Midbrain (tissue), 1 donor: ENCODE data around the gene BSPRY.
"Not testable (repeated sequence)": the region's sequence is repeated elsewhere in the genome, so short reads cannot be mapped to it uniquely, and the experiment has no call there.

Experiments
- DNase-seq: peaks from one replicate; lab custom pipeline; 2025; lab: John Stamatoyannopoulos, UW

BSPRY gene

DNA sequence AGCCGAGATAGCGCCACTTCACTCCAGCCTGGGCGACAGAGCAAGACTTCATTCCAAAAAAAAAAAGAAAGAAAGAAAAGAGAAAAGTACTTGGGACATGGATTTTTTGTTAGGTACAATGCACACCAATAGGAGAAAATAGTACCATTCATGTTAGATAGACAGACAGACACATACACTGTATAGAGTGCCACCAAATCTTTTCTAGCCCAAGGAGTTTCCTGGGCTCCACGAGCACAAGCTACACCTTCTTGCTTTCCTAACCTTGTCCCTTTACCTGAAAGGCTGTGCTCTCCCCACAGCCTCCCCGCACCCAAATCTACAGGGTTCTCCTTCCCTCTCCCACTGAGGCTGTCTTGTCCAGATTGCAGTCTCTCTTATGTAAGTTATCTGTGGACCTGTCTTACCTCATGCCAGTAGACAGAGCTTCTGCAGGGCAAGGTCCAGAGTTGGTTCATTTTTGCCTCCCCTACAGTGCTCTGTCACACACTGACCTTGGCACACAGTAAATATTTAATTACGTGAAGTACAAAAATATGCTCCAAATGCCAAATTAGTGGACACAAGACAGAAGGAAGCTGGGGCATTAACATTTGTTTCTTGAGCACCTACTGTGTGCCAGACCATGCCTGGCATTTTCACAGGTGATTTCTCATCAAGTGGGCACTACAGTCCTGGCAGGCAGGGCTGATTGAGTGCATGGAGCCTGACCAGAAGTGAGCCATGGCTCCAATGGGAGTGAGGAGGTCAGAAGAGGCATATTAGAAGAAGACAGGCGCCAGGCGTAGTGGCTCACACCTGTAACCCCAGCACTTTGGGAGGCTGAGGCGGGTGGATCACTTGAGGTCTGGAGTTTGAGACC lies 45.9 kb downstream of the BSPRY start:
- DNase-seq, result no peak

DNA sequence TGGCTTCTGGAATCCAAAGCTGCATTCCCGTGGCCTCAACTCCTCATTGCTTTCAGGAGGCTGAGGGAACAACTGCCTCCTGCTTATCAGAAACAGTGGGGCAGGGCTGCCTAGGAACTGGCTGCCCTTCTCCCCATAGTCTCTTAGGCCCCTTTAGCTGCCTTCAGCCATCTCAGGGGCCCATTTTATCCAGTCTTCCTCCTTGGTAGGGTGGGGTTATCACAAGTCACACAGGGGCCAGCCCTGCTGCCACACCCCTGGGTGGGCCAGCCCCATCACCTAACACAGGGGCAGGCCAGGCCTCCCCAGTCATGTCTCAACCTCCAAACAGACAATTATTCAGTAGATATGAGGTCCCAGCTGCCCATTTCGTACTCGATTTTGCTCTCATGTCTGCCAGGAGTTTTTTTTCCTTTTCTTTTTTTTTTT lies 47.9 kb downstream of the BSPRY start:
- no peak for DNase-seq

DNA sequence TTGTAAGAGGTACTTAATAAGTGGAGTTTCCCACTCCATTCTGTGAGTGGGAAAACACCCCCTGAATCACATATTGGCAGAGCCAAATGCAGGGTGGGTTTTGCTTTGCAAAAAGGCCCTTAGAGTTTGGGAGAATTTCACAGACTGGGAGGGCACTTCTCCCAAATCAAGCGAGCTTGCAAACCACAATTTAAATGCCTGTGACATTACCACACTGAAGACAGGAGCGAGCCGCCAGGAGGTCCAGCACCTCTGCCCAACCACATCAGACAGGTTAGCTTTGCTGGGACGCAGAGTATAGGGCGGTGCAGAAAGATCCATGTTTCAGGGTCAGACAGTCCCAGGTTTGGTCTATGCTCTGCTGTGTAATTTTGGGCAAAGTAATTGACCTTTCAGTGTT lies 49.5 kb downstream of the BSPRY start:
- no peak for DNase-seq

DNA sequence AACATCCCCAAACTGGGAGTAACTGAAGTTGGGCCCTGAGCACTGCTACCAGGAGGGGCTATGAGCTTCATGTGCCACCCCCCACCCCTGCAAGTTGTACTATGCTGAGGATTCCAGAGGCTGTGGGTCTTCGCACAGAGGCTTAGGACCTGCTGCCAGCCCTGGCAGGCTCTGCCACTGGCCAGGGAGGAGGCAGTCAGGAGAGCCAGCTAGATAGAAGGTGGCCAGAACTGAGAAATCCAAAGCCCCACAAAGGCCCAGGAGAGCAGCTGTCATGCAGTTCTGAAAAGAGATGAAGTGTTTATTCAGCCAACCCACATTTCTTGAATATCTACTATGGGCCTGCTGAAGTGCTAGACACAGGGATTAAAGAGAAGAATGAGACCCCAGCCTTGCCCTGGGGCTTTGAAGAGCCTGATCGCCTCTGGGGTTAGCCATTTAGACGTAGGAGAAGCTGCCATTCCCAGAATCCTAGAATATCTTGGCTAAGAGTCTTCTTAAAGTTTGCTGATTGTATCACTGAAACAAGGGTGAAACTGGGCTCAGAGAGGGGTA lies 50.4 kb downstream of the BSPRY start:
- no peak for DNase-seq

DNA sequence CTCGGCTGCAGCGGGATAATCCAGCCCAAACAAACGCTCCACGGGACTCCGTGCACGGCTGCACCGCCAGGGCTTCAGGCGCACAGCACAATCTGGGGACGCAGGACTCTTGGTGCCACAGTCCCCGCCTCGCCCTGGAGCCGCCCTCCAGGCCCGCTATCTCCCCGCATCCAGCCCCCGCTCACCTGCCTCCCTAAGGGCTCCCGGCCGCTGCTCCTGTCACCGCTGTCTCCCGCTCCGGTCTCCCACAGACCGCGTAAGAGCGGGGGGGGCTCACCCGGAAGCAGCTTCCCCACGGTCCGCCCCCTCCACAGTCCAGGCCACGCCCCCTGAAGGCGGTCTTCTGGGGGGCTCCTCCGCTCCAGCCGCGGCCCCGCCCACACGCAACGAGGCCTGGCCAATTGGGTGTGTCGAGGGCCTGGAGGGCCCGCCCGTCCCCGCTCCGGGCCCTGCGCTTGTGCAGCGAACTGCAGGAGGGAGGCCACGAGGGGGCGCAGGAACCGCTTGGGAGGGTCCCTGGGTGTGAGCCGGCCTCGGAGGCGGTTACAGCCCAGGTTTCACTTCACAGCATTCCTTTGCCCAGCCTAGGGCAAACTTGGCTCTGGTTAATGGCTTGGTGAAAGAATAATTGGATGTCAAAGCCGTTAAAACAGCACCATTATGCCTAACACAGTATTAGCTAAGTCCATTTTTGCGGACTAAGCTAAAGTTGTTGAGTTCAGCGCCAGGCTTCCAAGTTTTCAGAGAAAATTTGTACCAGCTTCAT lies 51.9 kb downstream of the BSPRY start, which contains the start of gene ALAD:
ALAD (minus strand) TSS at position 258 of the 766 bp plus-strand sequence. CDS start 7,725 bp downstream, outside the sequence.
- peak; percentile 99 for DNase-seq

DNA sequence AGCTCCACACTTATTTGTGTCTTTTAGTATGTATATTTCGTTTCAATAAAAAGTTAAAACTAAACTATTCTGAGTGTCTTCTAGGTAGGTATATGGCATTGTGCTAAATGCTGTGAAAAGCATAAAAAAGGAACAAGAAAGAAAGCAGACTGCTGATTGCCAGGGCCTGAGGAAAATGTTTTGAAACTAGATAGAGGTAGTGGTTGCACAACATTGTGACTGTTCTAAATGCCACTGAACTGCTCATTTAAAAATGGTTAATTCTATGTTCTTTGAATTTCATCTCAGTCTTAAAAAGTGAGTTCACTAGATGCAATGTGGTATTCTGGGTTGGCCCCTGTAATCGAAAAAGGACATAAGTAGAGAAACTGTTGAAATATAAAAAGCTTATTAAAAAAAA lies 54.3 kb downstream of the BSPRY start:
- no peak for DNase-seq

DNA sequence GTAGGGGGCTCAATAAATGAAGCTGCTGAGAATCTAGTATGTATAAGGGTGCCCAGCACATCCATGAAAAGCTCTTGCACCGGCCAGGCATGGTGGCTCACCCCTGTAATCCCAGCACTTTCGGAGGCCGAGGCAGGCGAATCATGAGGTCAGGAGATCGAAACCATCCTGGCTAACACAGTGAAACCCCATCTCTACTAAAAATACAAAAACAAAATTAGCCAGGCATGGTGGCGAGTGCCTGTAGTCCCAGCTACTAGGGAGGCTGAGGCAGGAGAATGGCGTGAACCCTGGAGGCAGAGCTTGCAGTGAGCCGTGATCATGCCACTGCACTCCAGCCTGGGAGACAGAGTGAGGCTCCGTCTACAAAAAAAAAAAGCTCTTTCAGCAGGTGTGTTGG lies 57.0 kb downstream of the BSPRY start:
- DNase-seq, result not testable (repeated sequence)

DNA sequence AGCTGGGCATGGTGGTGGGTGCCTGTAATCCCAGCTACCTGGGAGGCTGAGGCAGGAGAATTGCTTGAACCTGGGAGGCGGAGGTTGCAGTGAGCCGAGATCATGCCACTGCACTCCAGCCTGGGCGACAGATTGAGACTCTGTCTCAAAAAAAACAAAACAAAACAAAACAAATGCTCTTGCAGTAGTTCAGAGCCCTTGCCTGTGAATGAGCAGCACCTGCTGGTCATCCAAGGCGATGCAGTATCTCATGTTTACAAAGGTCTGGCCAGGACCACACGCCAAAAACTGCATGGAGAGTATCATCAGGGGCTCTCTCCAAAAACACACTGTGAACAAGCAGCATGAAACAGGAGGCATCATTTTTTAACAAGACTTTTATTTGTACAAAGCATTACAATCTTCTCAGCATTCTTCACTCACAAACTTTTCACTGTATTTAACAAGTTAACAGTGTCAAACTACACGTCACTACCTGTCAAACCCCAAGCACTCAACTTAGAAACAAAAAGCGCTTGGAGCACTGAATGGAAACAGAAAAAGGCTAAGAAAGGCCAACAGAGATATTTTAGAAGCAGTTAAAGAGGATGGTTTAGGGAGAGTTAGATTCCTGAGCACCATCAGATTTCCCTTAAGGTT lies 57.7 kb downstream of the BSPRY start:
- peak; percentile 56 for DNase-seq

DNA sequence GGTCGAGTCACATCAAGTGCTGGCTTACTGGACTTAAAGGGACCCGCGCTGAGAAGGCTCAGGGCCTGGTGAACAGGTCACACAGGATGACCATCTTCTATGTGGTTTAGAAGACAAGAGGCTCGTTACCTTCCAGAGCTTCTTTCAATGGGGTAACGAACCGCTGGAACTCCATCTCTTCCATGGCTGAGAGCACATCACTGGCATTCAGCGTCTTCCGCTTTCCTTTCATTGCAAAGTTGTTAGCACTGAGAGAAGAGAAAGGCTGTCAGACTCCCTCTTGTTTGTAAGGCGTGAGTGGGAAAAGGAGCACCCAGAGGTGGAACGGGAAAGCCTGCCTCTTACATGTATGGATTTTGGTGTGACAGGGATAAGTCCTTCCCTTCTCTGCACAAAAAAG lies 60.1 kb downstream of the BSPRY start:
- DNase-seq, result no peak

DNA sequence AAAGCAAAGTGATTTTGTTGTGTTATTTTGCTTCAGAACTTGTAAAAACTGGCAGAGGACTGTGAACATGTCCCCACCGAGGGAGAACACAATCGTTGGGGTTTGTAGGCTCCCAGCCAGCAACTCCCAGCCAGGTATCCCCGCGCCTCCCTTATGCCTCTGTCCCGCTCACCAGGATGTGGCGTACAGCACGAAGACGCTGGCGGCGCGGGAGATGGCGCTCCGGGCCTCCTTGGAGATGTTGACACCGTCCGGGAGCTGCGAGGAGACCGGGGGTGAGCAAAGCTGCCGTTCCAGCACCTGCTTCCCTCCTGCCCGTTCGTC lies 60.5 kb downstream of the BSPRY start:
- DNase-seq, result no peak

DNA sequence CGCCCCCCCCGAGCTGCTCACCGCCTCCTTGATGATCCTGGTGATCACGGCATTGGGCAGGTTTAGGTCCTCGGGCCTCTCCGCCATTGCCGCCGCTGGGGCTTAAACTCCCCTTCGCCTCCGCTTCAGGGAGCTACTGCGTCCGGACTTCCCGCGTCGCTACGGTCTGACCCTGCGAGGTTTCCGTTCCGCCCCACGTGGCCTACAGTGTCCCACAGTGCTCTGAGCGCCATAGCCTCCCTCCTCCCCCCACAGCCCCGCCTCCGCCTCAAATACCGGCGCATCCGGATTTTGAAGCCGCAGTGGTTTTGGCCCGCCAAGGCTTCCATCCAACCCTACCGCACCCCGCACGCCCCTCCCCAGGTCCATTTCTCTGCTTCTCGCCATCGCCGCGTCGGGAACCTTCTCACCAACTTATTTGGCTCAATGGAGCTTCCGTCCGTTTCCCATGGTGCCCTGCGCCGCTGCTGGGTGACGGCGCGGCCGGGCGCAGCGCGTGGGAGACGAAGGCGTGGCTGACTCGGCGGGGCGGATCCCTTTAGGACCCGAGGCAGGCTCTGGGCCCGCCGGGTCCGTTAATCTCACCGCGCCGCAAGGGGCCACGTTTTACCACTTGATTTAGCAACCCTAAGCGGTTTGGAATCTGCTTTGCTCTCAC lies 61.0 kb downstream of the BSPRY start, which contains the start of the genes C9orf43 and POLE3:
C9orf43 (plus strand) TSS at position 541 of the 658 bp plus-strand sequence. CDS start 2,747 bp downstream, outside the sequence.
POLE3 (minus strand) TSS at position 469 of the 658 bp plus-strand sequence; CDS start at position 87, 382 bp downstream.
- DNase-seq, result peak; percentile 97

DNA sequence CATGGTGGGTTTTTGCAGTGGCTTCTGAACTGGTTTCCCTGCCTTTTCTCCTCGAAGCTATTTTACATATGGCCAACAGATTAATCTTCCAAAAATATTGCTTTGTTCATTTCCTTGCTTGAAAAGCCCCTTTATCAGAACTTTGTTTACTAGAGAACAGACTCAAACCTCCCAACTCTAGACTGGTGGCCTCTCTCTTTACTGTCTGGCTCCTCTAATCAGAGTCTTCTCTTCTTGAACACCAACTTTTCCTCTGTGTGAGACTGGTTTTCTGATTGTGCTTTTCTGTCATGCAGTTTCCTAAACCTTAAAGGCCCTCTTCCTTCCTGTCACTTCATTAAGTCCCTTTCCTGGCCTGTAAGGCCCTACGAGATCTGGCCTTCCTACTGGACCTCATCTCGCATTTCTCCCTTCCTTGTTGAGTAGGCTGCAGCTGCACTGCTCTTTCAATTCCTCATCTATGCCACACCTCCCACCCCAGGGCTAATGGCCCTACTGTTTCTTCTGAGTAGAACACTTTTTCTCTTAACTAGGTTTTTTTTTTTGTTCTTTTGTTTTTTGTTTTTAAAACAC lies 66.9 kb downstream of the BSPRY start:
- no peak for DNase-seq

DNA sequence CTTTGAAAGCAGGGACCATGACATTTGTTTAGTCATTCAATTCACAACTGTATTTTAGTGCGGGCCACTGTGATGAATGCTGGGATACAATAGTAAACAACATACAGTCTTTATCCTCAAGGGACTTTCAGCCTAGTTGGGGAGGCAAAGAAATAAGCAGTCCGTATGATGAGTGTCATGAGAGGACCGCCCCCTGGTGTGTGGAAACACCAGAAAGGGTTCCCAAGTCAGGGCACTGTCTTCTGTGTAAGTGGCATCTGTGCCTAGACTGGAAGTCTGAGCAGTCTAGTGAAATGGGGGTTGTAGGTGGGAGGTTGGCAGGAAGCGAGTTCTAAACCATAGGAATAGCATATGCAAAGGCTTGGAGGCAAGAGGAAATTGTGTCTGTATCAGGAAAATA lies 68.0 kb downstream of the BSPRY start:
- no peak for DNase-seq
